HS-27A (cell line): ENCODE measurements around the gene STK24.
"Not testable (repeated sequence)": the region's sequence is repeated elsewhere in the genome, so short reads cannot be mapped to it uniquely, and the experiment has no call there.

Source experiments
- DNase-seq: peaks from one replicate; pipeline ENCODE4 v3.0.0-alpha.2; 2012; ENCODE audit warnings: low read depth, missing footprints

The STK24 gene

DNA sequence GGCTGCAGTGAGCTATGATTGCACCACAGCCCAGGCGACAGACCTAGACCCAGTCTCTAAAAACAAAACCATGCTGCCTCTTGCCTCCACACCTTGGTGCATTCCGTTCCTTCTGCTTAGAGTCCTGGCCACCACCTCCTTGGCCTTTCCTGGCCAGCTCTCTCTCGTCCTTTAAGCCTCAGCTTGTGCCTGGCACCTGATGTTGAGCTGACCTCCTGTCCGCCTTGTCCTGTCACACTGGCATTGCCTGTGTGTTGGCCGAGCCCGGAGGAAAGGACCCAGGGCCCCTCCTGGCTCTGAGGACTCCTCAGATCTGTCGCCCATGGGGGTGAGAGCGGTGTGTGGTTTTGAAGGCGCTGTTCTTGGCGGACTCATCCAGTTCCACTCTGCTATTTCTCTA lies 143.3 kb downstream of the STK24 start:
- DNase-seq, result no peak

GRCh38 chr13:98432638-98433037 lies 144.3 kb downstream of the STK24 start:
- no peak for DNase-seq

- no peak for DNase-seq
These were observed 146.8 kb downstream of the STK24 start for GRCh38 chr13:98429977-98430736.

DNA sequence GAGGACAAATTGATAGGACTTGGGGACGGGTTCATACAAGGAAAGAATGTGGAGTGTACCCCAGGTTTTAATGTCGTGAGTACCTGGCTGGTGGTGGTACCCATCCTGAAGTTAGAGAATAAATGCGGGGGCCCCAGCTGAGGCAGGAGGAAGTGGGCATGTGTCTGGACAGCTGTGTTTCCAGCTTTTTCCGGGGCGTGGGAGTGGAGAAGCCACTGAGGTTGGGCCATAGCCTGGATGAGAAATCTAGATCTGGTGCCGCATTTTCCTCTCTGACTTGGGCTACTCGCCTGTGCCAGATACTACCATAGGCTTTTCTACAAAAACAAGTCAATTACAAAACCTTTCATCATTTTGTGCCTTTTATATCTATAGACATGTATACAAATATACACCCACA lies 147.4 kb downstream of the STK24 start:
- DNase-seq, result no peak

DNA sequence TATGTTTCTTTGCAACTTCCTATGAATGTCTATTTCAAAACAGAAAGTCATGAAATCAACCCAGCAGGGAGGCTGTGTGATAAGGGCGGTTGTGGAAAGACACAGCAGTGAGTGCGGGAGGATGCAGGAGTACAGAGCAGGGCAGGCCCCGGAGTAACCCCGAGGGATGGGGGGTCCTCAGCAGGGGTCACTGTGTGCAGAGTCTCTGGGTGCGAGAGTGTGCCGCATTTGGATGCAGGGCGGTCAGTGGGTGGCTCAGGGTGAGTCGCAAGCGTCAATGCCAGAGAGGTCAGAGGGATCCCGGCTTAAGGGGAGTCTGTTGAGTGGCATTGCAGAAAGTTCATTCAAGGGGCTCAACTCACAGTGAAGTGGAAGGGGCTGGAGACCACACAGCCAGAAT lies 147.8 kb downstream of the STK24 start:
- no peak for DNase-seq

GRCh38 chr13:98428256-98428966 lies 148.5 kb downstream of the STK24 start:
- no peak for DNase-seq

DNA sequence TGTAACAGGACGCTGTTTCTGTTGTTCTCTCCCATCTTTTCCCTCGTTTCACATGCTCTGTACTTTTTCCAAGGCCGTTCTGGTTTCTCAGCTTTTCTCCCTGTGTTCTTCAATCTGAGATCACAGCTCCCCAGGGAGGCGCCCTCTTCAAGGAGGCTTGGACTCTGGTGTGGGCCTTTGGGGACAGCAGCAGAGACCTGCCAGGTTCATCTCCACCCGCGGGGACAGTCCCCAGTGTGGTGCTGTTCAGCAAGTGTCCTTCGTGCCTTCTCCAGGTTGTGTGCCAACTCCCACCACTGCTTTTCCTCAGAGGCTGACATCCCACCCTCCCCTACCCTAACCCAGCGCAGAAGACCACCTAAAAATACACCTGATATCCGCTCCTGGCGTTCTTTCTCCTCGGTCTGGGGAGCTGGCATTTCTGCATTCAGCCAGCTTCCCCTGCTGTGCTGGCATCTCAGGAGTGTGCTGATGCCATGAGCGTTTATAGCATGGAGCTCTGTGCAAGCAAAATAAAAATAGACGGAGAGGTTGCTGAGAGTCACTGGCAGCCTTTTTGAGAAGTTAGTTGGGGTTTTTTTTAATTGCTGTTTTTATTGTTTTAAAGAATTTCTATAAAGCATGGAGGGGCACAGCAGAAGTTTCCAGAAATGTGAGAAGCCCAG lies 149.4 kb downstream of the STK24 start:
- no peak for DNase-seq

DNA sequence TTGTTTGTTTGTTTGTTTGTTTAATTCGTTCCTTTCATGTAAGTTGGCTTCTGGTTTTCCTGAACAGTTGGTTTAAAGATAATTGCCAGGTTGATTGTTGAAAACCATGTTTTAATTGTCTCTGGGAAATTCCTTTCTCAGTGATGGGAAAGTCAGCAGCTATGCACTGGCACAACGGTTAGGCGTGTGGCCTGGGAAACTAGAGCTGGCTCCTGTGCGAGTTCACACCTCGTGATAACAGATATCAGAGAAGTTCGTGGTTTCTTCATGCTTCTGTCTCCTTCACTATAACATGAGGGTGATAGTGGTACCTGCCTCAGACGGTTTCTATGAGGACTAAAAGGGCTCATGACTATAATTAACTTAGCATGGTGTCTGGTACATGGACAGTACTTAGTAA lies 153.5 kb downstream of the STK24 start:
- DNase-seq, result no peak

GRCh38 chr13:98422046-98422445 lies 154.9 kb downstream of the STK24 start:
- no peak for DNase-seq

DNA sequence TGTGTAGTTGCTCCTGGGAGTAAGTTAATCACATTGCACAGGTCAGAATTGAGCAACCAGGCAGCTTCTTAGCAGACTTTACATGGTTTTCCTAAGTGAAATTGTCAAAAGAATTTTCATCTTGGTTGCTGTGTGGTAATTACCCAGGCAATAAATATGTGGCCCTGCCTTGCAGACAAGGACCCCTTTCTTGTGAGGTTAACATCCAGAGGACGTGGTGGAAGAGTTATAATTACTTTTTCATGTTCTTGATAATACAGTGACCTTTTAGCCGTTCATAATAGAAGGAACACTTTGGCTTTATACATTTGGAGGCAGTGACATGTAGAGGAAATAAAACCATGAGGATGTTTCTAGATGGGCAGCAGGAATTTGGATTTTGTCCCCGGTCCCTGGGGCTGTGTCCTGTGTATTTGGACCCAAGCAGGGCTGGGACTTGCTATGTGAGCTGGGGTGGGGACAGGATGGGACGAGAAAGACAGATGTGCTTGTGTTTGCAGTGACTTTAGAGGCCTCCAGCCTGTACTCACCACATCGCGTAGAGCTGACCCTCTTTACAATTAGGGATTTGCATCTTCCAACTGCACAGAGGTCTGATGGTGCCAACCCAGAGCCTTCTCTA lies 156.2 kb downstream of the STK24 start:
- DNase-seq, result no peak

DNA sequence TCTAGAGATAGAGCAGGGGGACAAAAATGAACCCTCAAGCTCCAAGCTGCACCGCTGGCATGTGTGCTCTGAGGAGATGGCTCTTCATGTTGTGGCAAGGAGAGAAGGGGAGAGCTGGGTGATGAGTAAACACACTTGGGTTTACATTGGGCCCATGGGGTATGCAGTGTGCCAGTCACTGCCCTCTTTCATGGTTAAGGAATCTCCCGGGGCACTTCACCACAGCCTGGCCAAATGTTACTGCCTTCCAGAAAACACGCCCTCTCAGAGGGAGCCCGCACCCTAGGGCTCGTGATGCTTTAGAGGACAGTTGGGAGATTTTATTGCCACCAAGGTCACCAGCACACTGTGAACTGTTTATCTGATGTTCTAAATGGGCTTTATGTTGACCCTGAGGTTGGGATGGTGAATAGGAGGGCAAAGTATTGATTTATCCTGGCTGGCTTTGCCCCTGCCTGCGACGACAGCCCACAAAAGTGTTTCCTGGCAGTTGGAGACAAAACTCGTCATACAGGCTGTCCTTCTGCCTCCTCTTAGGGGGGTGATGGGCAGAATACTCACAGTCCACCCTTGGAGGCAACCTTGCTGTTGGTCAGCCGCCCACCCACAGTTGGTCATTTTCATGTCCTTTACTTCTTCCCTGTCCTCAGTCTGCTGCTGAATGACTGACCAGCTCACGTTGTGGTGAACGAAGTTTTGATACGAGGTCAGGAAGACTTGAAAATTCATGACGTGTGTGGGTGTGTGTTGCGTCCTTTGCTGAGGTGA lies 156.9 kb downstream of the STK24 start:
- DNase-seq, result no peak

GRCh38 chr13:98416408-98416807 lies 160.5 kb downstream of the STK24 start:
- no peak for DNase-seq

- no peak for DNase-seq
These were observed 161.4 kb downstream of the STK24 start for GRCh38 chr13:98415326-98416070.

DNA sequence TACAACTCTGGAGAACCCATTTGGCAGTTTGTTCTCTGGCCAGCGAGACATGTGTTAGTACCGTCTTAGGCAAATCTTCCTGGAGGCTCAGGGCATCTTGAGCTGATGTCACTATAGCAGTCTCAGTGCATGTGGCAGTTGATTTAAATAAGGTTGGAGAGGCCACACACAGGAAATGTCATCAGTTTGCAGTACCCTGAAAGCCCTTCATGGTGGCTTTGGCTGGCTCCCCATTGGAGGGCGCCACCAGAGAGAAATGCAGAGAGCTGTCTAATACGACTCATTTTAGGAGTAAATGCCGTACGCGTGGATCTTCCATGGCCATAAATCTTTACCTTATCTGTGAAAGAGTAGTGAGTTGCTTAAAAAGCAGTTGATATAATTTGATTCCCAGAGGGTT lies 163.1 kb downstream of the STK24 start:
- DNase-seq, result no peak

DNA sequence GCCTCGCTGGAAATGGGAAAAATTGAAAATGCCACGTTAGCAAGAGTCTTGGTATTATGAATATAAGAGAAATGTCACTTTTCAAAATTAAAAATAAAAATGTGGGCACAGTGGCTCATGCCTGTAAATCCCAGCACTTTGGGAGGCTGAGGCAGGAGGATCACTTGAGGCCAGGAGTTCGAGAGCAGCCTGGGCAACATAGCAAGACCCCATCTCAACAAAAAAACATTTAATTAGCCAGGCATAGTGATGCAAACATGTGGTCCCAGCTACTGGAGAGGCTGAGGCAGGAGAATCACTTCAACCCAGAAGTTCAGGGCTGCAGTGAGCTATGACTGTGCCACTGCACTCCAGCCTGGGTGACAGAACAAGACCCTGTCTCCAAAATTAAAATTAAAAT lies 163.6 kb downstream of the STK24 start:
- DNase-seq, result not testable (repeated sequence)

DNA sequence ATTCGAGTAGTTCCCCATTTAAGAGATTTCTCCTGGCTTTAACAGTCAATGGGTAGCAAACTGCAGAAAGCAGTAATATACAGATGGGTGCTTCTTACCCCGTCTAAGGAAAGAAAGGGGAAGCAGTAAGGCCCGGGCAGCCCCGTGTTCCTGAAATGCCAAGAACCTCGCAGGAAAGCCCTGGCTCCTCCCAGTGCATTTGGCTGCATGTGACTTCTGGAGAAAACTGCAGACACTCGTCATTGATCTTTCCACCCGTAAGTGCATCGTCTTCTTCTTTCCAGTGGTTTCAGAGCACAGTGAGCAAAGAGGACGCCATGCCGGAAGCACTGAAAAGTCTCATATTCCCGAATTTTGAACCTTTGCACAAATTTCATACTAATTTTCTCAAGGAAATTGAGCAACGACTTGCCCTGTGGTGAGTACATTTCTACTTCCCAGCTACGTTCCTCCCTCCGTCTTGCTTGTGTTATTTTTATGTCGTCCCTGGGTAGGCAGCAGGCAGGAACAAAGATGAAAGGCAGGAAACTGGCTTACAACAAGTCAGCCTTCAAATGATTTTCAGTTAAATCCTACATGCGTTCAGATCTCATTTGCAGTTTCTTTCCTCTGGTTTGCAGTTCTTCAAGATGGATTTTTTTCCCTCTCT lies 165.2 kb downstream of the STK24 start:
- DNase-seq, result no peak

DNA sequence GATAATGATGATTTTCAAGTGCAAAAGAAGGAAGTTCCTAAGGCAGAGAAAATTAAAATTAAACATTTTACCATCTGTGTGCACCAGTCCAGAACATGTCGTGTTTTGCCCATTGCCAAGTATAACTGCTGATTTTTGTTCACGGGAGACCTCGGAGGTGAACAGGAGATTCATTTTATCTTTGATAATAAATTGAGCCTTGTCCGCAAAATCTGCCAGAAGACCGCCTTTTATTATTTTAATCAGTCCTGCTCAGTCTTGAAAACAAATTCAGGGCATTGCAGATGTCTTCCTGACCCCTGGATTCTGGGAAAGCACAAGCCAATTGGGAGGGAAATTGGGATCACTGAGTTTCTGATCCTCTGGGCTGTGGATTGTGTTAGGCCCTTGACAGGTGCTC lies 165.9 kb downstream of the STK24 start:
- DNase-seq, result no peak

DNA sequence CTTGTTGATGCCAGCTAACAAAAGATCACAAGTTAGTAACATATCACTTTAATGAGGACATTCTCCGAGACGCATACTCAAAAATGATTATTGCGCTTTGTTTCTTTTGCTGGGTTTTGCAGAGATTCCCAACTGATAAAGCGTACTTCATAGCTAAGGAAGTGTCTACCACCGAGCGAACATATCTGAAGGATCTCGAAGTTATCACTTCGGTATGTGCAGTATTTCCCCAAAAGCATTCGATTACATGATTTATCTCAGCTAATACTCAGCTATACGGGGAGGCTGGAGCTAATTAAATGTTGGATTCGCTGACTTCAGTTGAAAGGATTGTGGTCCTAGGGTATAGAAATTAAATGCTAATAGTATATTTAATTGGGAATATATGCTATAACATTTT lies 166.3 kb downstream of the STK24 start:
- no peak for DNase-seq

GRCh38 chr13:98409281-98409680 lies 167.6 kb downstream of the STK24 start:
- no peak for DNase-seq

DNA sequence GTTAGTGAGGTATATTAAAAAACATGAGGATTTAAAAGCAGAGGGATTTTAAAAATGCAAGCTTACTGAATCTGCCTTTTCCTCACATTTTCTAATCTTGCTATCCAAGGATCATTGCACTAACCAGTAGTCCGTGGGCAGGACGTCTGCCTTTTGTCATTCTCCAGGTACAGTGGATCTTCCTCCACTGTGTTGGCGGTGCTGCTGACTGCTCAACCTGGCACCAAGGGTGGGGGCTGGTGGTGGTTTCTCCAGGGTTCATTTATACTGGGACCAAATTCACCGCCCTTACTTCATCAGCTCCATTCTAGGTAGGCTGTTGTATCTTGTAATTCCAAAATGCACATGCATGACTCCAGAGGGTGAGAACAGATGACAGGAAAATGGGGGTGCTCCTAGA lies 169.3 kb downstream of the STK24 start:
- no peak for DNase-seq

DNA sequence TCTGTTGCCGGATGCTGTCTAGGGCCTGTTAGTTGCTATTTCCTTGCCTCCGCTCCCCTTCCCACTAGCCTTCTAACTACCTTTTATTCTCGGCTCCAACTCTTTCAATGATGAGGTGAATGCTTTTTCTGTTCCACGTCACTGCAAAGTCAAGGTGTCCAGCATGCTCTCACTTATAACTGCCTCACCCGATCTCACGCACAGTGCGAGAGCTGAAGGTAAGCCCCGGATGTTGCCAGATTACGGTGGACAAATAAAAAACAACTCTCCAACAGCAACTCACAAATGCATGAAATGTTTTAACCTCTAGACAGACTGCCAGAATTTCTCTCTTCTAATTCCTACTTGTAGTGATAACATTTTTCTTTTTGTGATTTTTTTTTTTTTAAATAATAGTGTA lies 169.9 kb downstream of the STK24 start:
- no peak for DNase-seq
